Measurements from ENCODE around the gene PABPN1L. TPM values are rescaled to one million over a fixed set of nuclear protein-coding genes. Genes with fewer than 3 reads are reported as not detected.

The PABPN1L gene
- total RNA-seq, 1 donor from 2014 or later: not detected

DNA sequence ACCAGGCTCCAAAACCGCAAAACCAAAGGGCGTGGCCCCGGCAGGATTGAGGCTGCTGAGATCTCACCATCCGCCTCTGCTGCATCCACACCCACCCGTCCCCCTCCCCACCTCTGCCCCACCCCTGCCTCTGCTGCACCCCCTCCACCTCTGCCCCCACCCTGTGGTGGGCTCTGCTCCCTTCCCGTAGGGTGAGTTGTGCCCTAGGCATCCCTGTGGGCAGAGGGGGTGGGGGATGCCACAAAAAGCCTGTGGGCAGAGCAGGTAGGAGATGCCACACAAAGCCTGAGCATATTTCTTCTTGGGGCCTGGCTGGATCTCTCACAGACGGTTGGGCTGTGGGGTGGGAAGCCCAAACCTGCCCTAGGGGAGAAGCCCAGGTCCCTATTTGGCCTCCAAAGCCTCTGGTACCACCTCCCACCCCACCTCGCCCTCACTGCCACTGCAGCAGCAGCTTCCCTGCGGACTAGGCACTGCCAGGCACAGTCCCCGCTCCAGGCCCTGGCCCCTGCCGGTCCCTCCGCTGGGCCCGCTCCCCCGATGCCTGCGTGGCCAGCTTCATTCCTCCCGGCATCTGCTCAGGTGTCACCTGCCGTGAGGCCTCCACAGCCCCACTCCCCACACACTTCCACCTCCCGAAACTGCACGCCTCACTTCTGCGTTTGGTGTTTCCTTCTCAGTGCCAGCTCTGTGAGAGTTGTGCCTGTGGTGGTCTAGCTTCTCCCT, 11.3 kb upstream of the PABPN1L start:
- H2AFZ ChIP-seq (replicated peaks): no peak overlapping the region
- H3K4me2 ChIP-seq: no peak overlapping the region
- Mint-ChIP-seq H3K27ac (peak overlapping the region; percentile 42), H3K27me3 (ENCODE audit: insufficient read depth, low read depth) (peaks cover 9% of the 10 kb centered on the region), H3K4me3 (no peak overlapping the region), H3K36me3 (no peaks in the 10 kb centered on the region), H3K4me1 (peaks cover 12% of the 10 kb centered on the region), H3K9me3 (no peaks in the 10 kb centered on the region)
- no peaks in the 10 kb centered on the region for H3K79me2 ChIP-seq (ENCODE audit: low read depth)
- H3K27ac ChIP-seq: no peak overlapping the region
- no peaks in the 10 kb centered on the region for H3K36me3 ChIP-seq
- no peaks in the 10 kb centered on the region for H3K27me3 ChIP-seq
- DNase-seq (ENCODE audit: low spot score): no peak
- H3K9me3 ChIP-seq (ENCODE audit: low read depth): no peaks in the 10 kb centered on the region
- H4K20me1 ChIP-seq (ENCODE audit: low read depth): no peaks in the 10 kb centered on the region
- H3K9ac ChIP-seq: no peak overlapping the region
- TF ChIP-seq, protein P1, sequence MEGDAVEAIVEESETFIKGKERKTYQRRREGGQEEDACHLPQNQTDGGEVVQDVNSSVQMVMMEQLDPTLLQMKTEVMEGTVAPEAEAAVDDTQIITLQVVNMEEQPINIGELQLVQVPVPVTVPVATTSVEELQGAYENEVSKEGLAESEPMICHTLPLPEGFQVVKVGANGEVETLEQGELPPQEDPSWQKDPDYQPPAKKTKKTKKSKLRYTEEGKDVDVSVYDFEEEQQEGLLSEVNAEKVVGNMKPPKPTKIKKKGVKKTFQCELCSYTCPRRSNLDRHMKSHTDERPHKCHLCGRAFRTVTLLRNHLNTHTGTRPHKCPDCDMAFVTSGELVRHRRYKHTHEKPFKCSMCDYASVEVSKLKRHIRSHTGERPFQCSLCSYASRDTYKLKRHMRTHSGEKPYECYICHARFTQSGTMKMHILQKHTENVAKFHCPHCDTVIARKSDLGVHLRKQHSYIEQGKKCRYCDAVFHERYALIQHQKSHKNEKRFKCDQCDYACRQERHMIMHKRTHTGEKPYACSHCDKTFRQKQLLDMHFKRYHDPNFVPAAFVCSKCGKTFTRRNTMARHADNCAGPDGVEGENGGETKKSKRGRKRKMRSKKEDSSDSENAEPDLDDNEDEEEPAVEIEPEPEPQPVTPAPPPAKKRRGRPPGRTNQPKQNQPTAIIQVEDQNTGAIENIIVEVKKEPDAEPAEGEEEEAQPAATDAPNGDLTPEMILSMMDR (IDR thresholded peaks at IDR 0.05): no peak
- no peak for TF ChIP-seq EZH2 (IDR thresholded peaks at IDR 0.05)
- TF ChIP-seq EZH2phosphoT487 (IDR thresholded peaks at IDR 0.05): no peak
- no peak overlapping the region for H3K4me3 ChIP-seq
- no peaks in the 10 kb centered on the region for H3F3A ChIP-seq (ENCODE audit: low read depth)
- peaks cover 7% of the 10 kb centered on the region for H3K4me1 ChIP-seq

DNA sequence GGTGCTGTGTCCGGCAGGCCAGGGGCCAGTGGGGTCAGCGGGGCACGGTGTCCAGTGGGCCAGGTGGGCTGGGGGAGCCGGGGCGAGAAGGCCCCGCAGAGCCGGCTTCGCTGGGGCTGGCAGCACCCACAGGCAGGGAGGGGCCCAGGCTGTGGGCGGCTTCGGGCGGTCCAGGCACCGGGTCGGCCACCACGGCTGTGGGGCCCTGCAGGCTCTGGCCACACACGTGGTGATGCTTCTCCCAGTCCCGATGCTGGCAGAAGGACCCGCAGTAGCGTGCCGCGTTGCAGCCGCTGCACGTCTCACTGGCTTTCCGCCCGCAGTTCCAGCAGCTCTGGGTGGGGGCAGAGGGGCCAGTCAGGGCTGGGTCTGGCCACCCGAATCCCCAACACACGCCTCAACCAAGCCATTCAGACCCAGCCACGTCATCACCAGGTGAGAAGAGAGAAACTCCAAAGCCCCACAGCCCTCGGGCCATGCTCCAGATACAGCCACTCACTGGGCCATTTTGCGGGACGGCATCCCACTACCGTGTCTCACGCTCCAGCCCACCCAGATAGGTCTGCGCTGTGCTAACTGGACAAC, 10.6 kb upstream of the PABPN1L start:
- H3K9me3 ChIP-seq (ENCODE audit: low read depth): no peaks in the 10 kb centered on the region
- Mint-ChIP-seq H3K4me3 (no peak overlapping the region), H3K27me3 (ENCODE audit: insufficient read depth, low read depth) (peaks cover 9% of the 10 kb centered on the region), H3K27ac (no peak overlapping the region), H3K4me1 (peaks cover 12% of the 10 kb centered on the region), H3K9me3 (no peaks in the 10 kb centered on the region), H3K36me3 (no peaks in the 10 kb centered on the region)
- peaks cover 7% of the 10 kb centered on the region for H3K4me1 ChIP-seq
- no peak overlapping the region for H3K27ac ChIP-seq
- H3K36me3 ChIP-seq: no peaks in the 10 kb centered on the region
- no peak overlapping the region for H3K4me2 ChIP-seq
- no peak overlapping the region for H3K4me3 ChIP-seq
- no peaks in the 10 kb centered on the region for H4K20me1 ChIP-seq (ENCODE audit: low read depth)
- no peaks in the 10 kb centered on the region for H3K79me2 ChIP-seq (ENCODE audit: low read depth)
- H3K27me3 ChIP-seq: no peaks in the 10 kb centered on the region
- no peak overlapping the region for H3K9ac ChIP-seq
- no peaks in the 10 kb centered on the region for H3F3A ChIP-seq (ENCODE audit: low read depth)
- no peak for DNase-seq (ENCODE audit: low spot score)
- no peak overlapping the region for H2AFZ ChIP-seq (replicated peaks)
- TF ChIP-seq, protein P1 (IDR thresholded peaks at IDR 0.05): no peak
- no peak for TF ChIP-seq EZH2phosphoT487 (IDR thresholded peaks at IDR 0.05)

DNA sequence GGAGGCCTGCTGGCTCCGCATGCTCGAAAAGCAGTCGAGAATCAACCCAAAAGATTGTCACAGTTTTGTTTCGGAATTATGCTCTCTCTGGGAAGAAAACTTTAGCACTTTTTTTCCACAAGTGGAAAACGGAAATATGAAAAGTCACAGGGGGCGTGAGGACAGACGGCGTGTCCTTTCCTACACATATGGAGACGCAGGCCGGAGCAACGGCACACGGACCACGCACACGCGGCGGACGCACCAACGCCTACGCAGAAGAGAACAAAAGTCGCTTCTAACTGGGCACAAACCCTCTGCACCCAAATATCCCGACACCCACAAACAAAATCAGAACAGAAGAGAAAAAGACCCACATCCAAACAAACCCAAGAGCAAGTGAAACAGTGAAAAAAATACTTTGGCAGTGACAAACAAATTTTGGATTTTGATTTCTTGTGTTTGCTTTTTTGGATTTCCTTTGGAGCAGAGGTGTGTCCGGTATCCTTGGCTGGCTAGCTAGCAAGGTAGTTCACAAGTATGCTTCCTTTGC, 9.3 kb upstream of the PABPN1L start:
- TF ChIP-seq EZH2phosphoT487 (IDR thresholded peaks at IDR 0.05) (no peak), EZH2 (IDR thresholded peaks at IDR 0.05) (no peak)
- TF ChIP-seq, protein P1 (IDR thresholded peaks at IDR 0.05): no peak
- no peak overlapping the region for H3K9ac ChIP-seq
- no peaks in the 10 kb centered on the region for H3K36me3 ChIP-seq
- H3K79me2 ChIP-seq (ENCODE audit: low read depth): no peaks in the 10 kb centered on the region
- no peak overlapping the region for H2AFZ ChIP-seq (replicated peaks)
- peaks cover 9% of the 10 kb centered on the region for H3K27me3 Mint-ChIP-seq (ENCODE audit: insufficient read depth, low read depth)
- no peak for DNase-seq (ENCODE audit: low spot score)
- H3K4me3 ChIP-seq: no peak overlapping the region
- H3K36me3 Mint-ChIP-seq: no peaks in the 10 kb centered on the region
- no peak overlapping the region for H3K27ac ChIP-seq
- peaks cover 12% of the 10 kb centered on the region for H3K4me1 Mint-ChIP-seq
- H4K20me1 ChIP-seq (ENCODE audit: low read depth): no peaks in the 10 kb centered on the region
- H3K4me2 ChIP-seq: no peak overlapping the region
- H3K27ac Mint-ChIP-seq: no peak overlapping the region
- no peaks in the 10 kb centered on the region for H3K27me3 ChIP-seq
- peaks cover 6% of the 10 kb centered on the region for H3K4me1 ChIP-seq
- no peaks in the 10 kb centered on the region for H3K9me3 ChIP-seq (ENCODE audit: low read depth)
- no peaks in the 10 kb centered on the region for H3K9me3 Mint-ChIP-seq
- H3K4me3 Mint-ChIP-seq: no peak overlapping the region
- H3F3A ChIP-seq (ENCODE audit: low read depth): no peaks in the 10 kb centered on the region

Measured in neural progenitor cell (in vitro differentiated cells).